Measurements from ENCODE around the gene GRID2.

The GRID2 gene

GRCh38 chr4:92520563-92520962 lies 216.8 kb downstream of the GRID2 start:
- in situ Hi-C loops (cut with HindIII; ENCODE audit: low sequenced_read_pairs), result no loop called here

- in situ Hi-C loops (cut with HindIII; ENCODE audit: low sequenced_read_pairs), result no loop called here
These were observed 218.2 kb downstream of the GRID2 start for GRCh38 chr4:92521941-92522340.

GRCh38 chr4:92522356-92522755 lies 218.6 kb downstream of the GRID2 start:
- in situ Hi-C loops (cut with HindIII; ENCODE audit: low sequenced_read_pairs), result no loop called here

GRCh38 chr4:92524131-92524530 lies 220.4 kb downstream of the GRID2 start:
- in situ Hi-C loops (cut with HindIII; ENCODE audit: low sequenced_read_pairs), result no loop called here

- in situ Hi-C loops (cut with HindIII; ENCODE audit: low sequenced_read_pairs), result no loop called here
These were observed 224.8 kb downstream of the GRID2 start for GRCh38 chr4:92528541-92528940.

- in situ Hi-C loops (cut with HindIII; ENCODE audit: low sequenced_read_pairs), result no loop called here
These were observed 225.7 kb downstream of the GRID2 start for GRCh38 chr4:92529510-92529909.

- in situ Hi-C loops (cut with HindIII; ENCODE audit: low sequenced_read_pairs), result no loop called here
These were observed 231.8 kb downstream of the GRID2 start for GRCh38 chr4:92535599-92535998.

- in situ Hi-C loops (cut with HindIII; ENCODE audit: low sequenced_read_pairs), result no loop called here
These were observed 247.8 kb downstream of the GRID2 start for GRCh38 chr4:92551616-92552015.

- in situ Hi-C loops (cut with HindIII; ENCODE audit: low sequenced_read_pairs), result no loop called here
These were observed 262.5 kb downstream of the GRID2 start for GRCh38 chr4:92566269-92566668.

GRCh38 chr4:92580816-92581215 lies 277.1 kb downstream of the GRID2 start:
- in situ Hi-C loops (cut with HindIII; ENCODE audit: low sequenced_read_pairs), result no loop called here

GRCh38 chr4:92599044-92599443 lies 295.3 kb downstream of the GRID2 start:
- in situ Hi-C loops (cut with HindIII; ENCODE audit: low sequenced_read_pairs), result no loop called here

GRCh38 chr4:92600638-92601037 lies 296.9 kb downstream of the GRID2 start:
- in situ Hi-C loops (cut with HindIII; ENCODE audit: low sequenced_read_pairs), result no loop called here

GRCh38 chr4:92606227-92606626 lies 302.5 kb downstream of the GRID2 start:
- in situ Hi-C loops (cut with HindIII; ENCODE audit: low sequenced_read_pairs), result no loop called here

- in situ Hi-C loops (cut with HindIII; ENCODE audit: low sequenced_read_pairs), result no loop called here
These were observed 311.3 kb downstream of the GRID2 start for GRCh38 chr4:92615049-92615448.

GRCh38 chr4:92618968-92619367 lies 315.2 kb downstream of the GRID2 start:
- in situ Hi-C loops (cut with HindIII; ENCODE audit: low sequenced_read_pairs), result no loop called here

GRCh38 chr4:92629302-92629701 lies 325.5 kb downstream of the GRID2 start:
- in situ Hi-C loops (cut with HindIII; ENCODE audit: low sequenced_read_pairs), result no loop called here

- in situ Hi-C loops (cut with HindIII; ENCODE audit: low sequenced_read_pairs), result no loop called here
These were observed 331.1 kb downstream of the GRID2 start for GRCh38 chr4:92634882-92635281.

GRCh38 chr4:92636038-92636806 lies 332.5 kb downstream of the GRID2 start:
- in situ Hi-C loops (cut with HindIII; ENCODE audit: low sequenced_read_pairs), result no loop called here

GRCh38 chr4:92641409-92641808 lies 337.6 kb downstream of the GRID2 start:
- in situ Hi-C loops (cut with HindIII; ENCODE audit: low sequenced_read_pairs), result no loop called here

GRCh38 chr4:92646826-92647225 lies 343.1 kb downstream of the GRID2 start:
- in situ Hi-C loops (cut with HindIII; ENCODE audit: low sequenced_read_pairs), result no loop called here

- in situ Hi-C loops (cut with HindIII; ENCODE audit: low sequenced_read_pairs), result no loop called here
These were observed 347.8 kb downstream of the GRID2 start for GRCh38 chr4:92651536-92651935.

GRCh38 chr4:92654084-92654483 lies 350.3 kb downstream of the GRID2 start:
- in situ Hi-C loops (cut with HindIII; ENCODE audit: low sequenced_read_pairs), result no loop called here

GRCh38 chr4:92657695-92658094 lies 353.9 kb downstream of the GRID2 start:
- in situ Hi-C loops (cut with HindIII; ENCODE audit: low sequenced_read_pairs), result no loop called here
